GM18907 (cell line): ENCODE measurements around the gene SLC25A18.
"Not testable (repeated sequence)": the region's sequence is repeated elsewhere in the genome, so short reads cannot be mapped to it uniquely, and the experiment has no call there.

Experiments used
- ATAC-seq: cut with Tn5 transposase; IDR thresholded peaks from one replicate; pipeline ENCODE4 v1.9.1; 2021; ENCODE audit warnings: mild to moderate bottlenecking, moderate library complexity; ENCODE audit not compliant: unreplicated experiment

SLC25A18 gene

DNA sequence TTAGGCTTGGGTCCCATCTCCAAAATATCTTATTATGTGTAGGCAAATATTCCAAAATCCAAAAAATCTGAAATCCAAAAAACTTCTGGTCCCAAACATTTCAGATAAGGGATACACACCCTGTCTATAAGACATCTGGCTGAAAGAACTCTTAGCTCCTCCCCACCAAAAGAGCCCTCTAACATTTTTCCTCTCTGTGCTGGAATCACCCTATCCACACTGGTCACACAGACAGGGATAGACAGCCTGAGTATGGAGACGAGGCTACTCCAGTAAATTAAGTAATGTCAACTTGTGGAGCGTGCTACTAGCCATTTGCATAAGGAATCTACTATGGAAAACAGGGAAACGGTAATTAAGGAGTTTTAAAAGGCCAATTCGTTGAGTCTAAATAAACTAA, 40.4 kb downstream of the SLC25A18 start:
- ATAC-seq = no peak

DNA sequence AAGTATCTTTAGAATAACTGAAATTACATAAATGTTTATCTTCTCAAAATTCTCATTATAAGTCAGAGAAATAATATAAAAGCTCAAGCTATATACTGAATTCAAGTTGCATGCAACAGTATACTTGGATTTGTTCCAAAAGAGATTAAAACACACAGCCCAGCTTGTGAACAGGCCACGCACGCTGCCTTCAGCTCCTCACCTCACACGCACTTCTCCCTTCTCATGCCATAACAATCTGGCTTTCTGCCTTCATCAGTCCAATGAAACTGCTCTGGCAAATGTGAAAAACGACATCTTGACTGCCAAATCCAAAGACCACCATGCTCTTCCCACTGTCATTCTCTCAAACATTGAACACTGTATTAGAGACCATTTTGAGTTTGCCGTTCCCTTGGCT, 43.2 kb downstream of the SLC25A18 start:
- no peak for ATAC-seq

DNA sequence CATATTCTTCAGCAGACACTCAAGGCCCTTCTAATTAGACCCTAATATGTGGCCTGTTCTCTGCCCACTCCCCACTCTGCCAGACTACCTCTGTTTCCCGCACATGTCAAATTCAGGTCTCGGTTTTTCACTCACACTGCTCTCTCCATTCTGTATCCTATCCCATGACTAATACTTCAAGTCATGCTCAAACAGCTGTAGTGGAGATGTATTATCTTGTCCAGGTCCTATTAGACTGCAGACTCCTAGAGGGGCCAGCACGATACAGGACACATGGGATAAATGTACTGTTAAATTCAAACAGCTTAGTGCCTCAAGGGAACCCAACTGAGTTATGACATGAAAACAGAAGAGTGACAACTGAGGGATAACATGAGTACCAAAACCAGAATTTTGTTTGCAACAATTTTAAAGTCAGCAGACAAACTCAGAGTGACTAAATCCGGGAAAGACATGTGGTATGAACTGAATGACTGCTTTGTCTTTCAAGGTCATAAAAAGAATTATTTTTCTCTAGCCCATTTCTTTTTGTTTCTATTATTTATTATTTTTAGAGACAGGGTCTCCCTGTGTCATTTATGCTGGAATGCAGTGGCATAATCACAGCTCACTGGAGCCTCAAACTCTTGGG, 44.7 kb downstream of the SLC25A18 start:
- ATAC-seq = no peak

DNA sequence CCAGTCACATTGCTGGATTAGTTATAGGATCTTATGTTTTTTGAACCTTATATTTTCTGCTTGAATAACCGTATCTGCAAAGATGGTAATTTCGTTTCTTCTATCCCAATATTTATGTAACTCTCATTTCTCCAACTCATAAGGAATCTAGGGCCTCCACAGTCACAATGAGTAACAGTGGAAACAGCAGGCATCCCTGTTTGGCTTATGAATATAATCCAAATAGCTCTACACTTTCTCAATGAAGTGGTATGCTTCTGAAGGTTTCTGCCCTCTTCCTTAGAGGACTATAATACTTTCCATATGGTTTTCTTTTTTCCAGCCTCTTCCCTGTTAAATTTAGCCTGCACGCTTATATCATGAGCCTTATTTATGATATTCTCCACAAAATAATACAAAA, 48.8 kb downstream of the SLC25A18 start:
- no peak for ATAC-seq

GRCh38 chr22:17613280-17613679, 50.0 kb downstream of the SLC25A18 start:
- no peak for ATAC-seq

- no peak for ATAC-seq
Observed at GRCh38 chr22:17627961-17628405, 64.7 kb downstream of the SLC25A18 start.

DNA sequence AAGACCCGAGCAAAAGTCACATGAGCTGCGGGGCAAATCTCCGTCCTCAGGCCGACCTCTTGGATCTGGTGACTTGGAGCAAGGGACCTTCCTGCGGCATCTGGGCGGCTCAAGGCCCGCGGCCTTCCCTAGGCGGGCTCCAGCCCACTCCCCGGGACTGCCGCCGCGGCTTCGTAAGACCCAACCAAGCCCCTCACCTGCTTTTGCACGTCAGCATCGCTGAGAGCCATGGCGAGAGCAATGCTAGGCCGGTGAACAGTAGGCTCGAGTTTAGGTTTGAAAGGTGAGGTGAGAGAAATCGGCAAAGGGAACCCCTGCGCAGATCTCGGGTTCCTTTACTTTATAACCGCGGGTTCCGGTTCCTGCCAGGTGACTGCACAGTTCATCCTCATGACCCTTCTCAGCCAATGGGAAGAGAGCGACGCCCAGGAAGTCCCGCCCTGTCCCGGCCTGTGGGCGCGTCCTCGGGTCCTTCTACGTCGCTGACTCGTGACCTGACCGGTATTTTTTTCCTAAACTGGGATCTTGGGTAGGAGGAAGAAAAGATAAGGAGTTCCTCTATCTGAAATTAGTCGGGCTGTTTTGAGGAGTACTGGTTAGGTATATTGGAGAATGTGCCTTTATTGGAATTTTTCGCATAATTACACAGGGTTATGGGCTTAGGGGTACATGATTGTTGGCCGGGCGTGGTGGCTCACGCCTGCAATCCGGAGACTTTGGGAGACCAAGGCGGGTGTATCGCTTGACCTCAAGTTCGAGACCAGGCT, 65.3 kb downstream of the SLC25A18 start, which contains the start of gene ATP6V1E1:
Gene ATP6V1E1, minus strand, starts transcription at position 344 of the 767 bp plus-strand sequence. Its CDS starts 114 bp downstream, at position 230.
- peak; percentile 99 for ATAC-seq

GRCh38 chr22:17629173-17629489, 65.8 kb downstream of the SLC25A18 start:
- ATAC-seq = peak; percentile 4

DNA sequence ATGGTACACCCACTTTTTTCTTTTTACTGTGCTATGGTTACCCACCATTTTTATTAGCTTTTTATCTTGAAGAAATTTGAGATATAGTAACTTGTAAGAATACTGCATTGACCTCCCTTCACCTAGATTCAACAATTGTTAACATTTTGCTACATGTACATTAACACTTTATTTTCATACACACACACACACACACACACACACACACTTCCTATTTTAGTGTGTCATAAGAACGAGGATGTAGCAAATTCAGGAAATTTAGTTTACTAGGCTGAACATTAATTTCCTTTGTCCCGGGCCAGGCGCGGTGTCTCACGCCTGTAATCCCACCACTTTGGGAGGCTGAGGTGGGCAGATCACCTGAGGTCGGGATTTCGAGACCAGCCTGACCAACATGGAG, 66.3 kb downstream of the SLC25A18 start:
- no peak for ATAC-seq

- no peak for ATAC-seq
Observed at GRCh38 chr22:17631076-17631565, 67.8 kb downstream of the SLC25A18 start.

GRCh38 chr22:17633217-17633997, 70.1 kb downstream of the SLC25A18 start:
- no peak for ATAC-seq

GRCh38 chr22:17633998-17634323, 70.7 kb downstream of the SLC25A18 start:
- no peak for ATAC-seq

DNA sequence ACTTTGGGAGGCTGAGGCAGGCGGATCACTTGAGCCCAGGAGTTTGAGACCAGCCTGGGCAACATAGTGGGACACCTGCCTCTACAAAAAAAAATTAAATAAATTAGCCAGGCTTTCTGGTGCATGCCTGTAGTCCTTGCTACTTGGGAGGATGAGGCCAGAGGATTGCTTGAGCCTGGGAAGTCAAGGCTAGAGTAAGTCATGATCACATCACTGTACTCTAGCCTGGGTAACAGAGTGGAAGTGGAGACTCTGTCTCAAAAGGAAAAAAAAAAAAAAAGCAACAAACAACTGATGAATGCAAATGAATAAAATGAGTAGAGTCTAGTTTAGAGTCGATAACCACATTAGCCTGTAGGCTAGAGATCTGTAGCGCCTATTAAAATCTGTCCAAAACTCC, 71.4 kb downstream of the SLC25A18 start:
- no peak for ATAC-seq

DNA sequence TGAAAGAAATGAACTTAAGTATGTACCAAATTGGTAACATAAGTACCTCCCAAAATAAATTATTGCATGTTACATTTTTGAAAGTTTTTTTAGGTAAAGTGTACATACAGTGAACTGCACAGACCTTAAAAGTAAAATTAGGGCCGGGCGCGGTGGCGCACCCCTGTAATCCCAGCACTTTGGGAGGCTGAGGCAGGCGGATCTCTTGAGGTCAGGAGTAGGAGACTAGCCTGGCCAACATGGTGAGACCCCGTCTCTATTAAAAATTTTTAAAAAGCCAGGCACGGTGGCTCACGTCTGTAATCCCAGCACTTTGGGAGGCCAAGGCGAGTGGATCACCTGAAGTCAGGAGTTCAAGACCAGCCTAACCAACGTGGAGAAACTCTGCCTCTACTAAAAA, 73.6 kb downstream of the SLC25A18 start:
- not testable (repeated sequence) for ATAC-seq

DNA sequence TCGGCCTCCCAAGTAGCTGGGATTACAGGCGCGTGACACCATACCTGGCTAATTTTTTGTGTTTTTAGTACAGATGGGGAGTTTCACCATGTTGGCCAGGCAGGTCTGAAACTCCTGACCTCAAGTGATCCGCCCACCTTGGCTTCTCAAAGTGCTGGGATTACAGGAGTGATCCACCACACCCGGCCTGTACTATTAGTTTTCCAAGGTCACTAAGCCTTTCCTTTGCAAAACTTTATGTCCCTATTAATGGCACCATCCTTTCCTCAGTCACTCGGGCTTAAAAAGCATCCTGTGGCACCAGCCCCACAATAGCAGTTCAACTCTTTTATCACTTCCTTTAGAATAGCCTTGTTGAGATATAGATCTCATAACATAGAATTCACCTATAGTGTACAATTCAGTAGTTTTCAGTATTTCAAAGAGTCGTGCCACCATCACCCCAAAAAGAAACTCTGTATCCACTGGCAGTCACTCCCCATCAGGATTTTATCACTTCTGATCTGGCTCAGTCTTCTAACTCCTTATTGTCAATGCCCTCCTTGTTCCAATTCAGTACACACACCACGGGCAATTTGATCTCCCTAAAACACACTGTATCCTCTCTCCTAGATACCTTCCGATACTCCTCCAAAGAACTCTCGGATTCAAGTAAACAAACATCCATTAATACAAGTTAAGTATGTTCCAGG, 74.3 kb downstream of the SLC25A18 start:
- no peak for ATAC-seq

DNA sequence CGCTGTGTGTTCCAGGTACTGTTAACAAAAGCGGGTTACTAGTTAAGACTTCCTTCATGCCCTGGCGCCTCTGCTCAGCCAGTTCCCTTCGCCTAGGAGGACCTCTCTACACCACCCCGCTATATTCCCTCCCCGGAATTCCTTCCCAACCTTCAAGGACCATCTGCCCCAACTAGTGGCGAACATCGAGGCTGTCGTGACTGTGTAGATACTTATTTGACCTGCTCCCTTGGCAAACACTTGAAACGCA, 74.8 kb downstream of the SLC25A18 start:
- peak; percentile 36 for ATAC-seq

- ATAC-seq = peak; percentile 92
Observed at GRCh38 chr22:17638432-17639246, 75.3 kb downstream of the SLC25A18 start, which contains the start of gene BCL2L13. BCL2L13 (plus strand) TSS chr22:17638757; CDS start chr22:17655712, 16,955 bp downstream.

- peak; percentile 47 for ATAC-seq
Observed at GRCh38 chr22:17639247-17639741, 76.0 kb downstream of the SLC25A18 start.
